GM12801 (cell line): Measurements from ENCODE around the gene CCDC192.

Experiments
- TF ChIP-seq, protein P1 (sequence below): IDR thresholded peaks from one replicate; pipeline ENCODE4 v1.5.1; 2011; ENCODE audit warnings: control low read depth; ENCODE audit not compliant: insufficient read length; ENCODE audit errors: extremely low read depth

The CCDC192 gene

DNA sequence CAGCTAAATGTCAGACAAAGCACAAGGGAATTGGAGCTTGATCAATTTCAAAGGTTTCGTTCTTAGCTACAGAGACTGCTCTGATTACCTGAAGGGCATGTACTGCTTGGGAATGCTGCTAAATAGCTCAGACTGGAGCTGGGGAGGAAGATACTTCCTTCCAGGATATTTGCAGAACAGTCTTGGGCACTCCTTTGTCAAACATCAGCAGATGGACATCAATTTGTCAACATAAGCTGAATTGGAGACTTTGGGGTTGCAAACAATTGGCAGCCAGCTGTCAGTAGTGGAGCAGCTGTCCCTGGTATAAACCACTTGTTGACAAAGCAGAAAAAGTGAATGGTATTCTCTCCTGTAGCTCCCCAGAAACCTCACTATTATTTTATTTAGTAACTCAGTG, 182.0 kb downstream of the CCDC192 start:
- TF ChIP-seq, protein P1, sequence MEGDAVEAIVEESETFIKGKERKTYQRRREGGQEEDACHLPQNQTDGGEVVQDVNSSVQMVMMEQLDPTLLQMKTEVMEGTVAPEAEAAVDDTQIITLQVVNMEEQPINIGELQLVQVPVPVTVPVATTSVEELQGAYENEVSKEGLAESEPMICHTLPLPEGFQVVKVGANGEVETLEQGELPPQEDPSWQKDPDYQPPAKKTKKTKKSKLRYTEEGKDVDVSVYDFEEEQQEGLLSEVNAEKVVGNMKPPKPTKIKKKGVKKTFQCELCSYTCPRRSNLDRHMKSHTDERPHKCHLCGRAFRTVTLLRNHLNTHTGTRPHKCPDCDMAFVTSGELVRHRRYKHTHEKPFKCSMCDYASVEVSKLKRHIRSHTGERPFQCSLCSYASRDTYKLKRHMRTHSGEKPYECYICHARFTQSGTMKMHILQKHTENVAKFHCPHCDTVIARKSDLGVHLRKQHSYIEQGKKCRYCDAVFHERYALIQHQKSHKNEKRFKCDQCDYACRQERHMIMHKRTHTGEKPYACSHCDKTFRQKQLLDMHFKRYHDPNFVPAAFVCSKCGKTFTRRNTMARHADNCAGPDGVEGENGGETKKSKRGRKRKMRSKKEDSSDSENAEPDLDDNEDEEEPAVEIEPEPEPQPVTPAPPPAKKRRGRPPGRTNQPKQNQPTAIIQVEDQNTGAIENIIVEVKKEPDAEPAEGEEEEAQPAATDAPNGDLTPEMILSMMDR = no peak

DNA sequence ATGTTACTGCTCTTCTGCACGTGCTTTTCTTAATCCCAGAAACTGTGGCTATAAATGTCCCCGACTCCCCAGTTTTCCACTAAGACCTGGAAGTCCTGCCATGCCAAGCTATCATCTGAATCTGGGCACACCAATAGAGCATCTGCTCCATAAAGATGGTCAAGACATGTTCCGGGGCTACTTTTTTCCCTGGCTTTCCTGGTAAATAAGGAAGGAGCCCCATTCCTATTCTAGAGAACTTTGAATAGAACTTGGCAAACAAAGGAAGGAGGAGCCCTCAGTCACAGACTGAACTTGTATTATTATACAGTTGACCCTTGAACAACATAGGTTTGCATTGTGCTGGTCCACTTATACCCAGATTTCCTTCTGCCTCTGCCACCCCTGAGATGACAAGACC, 182.9 kb downstream of the CCDC192 start:
- TF ChIP-seq, protein P1 = no peak

DNA sequence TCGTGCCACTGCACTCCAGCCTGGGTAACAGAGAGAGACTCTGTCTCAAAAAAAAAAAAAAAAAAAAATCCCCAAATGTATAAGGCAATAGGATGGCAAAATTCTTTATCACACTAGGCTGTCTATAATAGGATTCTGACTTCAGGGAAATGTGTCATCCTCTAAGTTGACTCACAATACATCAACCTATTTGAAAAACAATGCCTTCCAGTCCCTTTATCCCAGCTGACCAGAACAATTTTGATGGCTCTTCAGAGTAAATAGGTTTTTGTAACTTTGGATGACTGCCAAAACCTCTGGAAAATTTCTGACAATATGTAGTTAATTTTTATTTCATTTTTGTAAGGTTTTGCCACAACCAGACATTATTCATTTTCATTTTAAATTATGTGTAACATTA, 184.1 kb downstream of the CCDC192 start:
- TF ChIP-seq, protein P1 = no peak

DNA sequence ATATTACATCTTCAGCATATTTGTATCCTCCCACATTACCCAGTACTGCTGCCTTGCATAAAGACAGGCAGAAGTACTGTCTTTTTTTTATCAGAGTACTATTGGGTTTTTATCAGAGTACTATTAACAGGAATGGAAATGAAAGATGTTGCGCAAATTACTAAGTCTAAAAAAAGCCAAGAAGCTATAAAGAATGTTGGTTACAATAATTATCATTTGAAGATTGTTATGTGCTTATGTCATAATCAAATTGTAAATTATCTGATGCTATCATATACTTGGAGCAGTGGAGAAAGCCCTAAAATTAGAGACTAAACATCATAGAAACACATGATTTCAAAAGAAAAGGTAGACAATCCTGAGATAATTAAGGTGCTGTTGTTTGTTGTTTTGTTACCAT, 188.8 kb downstream of the CCDC192 start:
- TF ChIP-seq, protein P1 = no peak

DNA sequence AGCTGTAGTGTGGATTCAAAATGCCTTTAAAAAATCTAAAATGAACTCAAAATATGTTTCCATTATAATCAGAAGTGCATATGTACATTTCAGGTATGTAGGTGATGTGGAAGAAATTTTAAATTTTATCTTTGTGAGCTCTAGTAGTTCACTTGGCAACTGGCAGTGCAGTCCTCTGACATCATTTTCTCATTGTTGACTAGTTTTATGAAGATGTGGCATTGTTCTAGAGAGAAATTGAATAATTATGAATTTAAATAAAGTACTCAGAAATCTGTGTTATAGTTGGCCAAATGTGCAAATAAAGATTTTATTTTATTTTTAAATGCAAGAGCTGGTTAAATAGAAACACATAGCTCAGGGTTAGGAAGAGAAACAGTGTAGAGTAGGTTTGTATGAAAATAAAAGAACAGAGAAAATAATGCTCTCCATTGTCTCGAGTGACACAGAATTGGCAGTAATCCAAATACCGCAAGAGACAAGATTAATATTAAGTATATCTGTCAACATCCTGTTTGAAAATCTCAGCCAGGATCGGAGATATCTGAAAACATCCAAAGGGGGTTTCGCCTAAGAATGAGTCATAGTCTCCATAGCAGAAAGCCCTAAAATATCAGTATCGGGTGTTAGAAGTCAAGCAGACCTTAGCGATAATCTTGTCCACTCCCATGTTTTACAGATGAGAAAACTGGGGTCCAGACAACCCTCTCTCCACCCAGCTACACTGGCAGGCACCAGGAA, 189.4 kb downstream of the CCDC192 start:
- TF ChIP-seq, protein P1 = no peak

DNA sequence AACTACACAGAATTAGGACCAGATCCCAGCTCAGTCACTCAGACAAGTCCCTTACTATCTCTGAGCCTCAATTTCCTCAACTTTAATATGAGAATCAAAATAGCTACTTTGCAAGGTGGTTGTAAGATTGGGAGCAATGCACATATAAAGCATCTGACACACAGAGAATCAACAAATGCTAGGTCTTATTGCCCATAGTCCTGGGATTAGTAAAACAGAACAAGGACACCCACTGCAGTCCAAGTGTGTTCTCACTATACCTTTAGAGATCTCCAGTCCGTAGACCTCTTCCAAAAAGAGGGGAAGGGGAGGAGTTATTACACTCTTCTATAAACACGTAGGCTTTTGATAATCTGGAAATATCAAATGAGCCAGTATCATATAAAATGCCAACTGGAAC, 190.0 kb downstream of the CCDC192 start:
- TF ChIP-seq, protein P1 = no peak

DNA sequence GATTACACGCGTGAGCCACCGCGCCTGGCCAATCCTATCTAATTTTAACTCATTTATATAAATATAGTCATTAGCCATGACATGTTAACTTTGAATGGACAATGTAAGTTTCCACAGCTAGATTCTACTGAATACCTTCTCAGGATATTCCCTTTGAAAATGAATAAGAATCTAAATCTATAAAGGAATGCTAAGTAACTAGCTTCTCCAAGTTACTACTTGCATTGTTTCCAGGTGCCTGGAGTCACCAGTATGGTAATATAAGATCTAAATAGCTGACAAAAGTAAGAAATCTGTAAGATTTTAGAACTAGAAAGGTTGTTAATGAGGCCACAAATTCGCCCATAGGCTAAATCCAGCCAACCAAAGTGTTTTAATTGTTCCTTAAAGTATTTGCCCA, 191.3 kb downstream of the CCDC192 start:
- TF ChIP-seq, protein P1 = no peak
